HG03432 (cell line): ENCODE measurements around the gene HK2.
"Not testable (repeated sequence)": the region's sequence is repeated elsewhere in the genome, so short reads cannot be mapped to it uniquely, and the experiment has no call there.

Experiments used
- ATAC-seq: cut with Tn5 transposase; IDR thresholded peaks from one replicate; pipeline ENCODE4 v1.9.1; 2021; ENCODE audit warnings: mild to moderate bottlenecking, moderate library complexity; ENCODE audit not compliant: unreplicated experiment

HK2 gene

GRCh38 chr2:74834792-74835755, 1.1 kb downstream of the HK2 start:
- peak; percentile 53 for ATAC-seq

- ATAC-seq: no peak
Observed at GRCh38 chr2:74835831-74836674, 2.1 kb downstream of the HK2 start.

DNA sequence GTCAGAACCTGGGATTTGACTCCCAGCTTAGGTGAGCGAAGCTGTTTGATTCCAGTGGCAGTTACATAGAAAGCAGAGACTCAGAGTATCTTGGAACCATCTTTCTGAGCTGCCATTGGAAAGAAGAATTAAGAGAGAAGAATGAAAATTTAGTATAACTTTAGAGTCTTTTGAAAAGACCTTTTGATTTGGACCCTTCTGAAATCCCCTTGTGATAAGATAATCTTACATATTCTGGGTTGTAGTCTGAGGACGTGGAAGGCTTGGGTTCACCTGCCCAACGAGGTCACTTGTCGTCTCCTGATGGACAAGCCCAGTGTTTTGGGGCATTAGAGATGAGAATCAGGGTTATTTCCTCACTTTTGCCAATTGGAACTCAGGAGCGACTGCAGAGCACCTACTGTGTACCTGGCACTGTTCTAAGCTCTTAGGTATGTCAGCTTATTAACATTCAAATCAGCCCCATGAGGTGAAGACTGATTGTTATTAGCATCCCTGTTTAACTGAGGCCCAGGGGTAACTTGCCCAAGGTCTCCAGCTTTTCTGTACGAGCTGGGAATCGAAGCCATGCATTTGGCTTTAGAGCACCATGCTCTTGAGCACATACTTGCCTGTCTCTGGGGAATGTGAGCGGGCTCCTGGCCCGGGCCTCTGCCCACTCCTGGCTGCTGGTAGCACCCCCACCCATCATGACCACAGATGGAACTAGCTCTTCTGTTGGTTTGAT, 2.9 kb downstream of the HK2 start:
- no peak for ATAC-seq

- no peak for ATAC-seq
Observed at GRCh38 chr2:74841641-74842040, 7.7 kb downstream of the HK2 start.

- no peak for ATAC-seq
Observed at GRCh38 chr2:74843433-74843832, 9.5 kb downstream of the HK2 start.

- ATAC-seq: peak; percentile 93
Observed at GRCh38 chr2:74843899-74844298, 10.0 kb downstream of the HK2 start.

GRCh38 chr2:74844752-74845151, 10.8 kb downstream of the HK2 start:
- no peak for ATAC-seq

DNA sequence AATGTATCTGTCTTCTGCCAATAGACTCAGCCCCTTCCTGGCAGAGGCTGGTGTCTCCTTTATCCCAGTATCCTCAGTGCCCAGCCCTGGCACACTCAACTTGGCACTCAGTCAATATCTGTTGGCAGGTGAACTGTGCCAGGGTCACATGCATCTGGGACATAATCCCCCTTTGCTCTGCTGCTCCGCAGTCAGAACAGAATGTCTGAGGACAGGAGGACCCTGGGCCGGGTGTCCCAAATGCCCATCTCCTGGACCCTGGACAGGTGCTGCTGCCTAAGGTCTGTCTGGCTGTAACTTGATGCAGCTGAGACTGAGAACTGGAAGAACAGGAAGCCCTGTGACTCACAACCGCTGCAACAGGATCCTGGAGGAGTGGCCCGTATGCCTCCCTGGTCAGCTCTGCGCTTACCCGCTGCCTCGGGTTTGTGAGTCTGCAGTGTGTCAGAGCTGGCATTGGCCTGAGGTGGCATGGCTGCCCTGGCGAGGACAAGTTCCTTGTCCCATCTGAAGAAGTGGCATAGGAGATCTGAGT, 11.4 kb downstream of the HK2 start:
- ATAC-seq: no peak

DNA sequence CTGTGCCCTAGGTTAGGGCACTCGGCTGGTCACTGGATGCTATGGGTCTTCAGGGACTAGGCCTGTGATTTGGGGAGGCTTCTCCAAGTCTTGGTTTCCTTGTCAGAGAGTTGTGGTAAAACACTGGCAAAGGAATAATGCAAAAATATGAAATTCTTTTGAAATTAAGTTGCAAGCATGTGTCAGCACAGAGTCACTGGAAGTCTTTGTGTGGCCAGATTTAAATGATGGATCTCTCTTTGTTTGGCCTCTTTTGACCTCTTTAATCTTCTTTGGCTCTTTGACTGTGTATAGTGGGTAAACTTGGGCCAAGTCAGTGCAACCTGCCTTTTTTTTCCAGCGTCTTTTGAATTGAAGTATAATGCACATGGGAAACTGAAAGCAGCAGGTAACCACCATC, 12.1 kb downstream of the HK2 start:
- ATAC-seq: no peak

DNA sequence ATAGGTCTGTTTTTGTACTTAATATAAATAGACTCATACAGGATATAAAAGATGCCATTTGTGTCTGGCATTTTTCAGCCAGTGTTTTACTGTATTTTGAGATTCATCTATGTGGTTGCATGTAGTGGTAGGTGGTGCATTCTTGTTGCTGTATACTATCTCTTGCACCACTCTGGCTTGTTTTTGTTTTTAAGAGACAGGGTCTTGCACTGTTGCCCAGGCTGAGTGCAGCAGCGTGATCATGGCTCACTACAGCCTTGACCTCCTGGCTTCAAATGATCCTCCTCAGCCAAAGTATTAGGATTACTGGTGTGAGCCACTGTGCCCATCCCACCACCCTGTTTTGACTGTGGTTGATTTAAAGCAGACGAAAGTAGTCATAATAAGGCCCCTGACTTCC, 12.6 kb downstream of the HK2 start:
- ATAC-seq: no peak

GRCh38 chr2:74847070-74847858, 13.3 kb downstream of the HK2 start:
- ATAC-seq: no peak

DNA sequence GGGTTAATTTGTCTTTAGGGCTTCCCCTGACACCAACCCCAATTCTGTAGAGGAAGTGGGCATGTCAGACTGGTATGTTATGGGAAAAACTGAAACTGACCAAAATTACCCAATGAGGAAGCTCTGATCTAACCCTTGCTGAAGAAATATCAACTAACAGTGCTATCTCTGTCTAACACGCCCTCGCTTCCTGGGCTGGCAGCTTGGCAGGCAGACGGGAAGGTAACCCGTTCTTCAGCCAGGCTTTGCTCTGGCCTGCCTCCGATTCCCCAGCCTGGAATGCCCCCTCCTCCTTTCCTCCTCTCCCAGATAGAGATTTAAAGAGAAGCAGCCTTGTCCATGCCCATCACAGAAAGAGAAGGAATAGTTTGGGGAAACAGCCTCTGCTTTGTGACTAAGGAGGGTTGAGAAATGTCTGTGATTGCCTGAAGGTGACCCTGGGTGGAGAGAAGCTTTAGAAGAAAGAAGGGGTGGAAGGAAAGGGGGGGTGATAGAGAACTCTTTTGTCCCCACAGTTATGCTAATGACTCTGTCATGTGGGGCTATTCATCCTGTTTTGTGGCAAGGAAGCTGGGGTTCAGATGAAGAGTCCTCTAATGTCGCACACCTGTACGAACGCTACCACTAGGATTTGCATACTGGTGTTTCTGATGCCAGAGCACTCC, 15.4 kb downstream of the HK2 start:
- ATAC-seq: peak; percentile 77

DNA sequence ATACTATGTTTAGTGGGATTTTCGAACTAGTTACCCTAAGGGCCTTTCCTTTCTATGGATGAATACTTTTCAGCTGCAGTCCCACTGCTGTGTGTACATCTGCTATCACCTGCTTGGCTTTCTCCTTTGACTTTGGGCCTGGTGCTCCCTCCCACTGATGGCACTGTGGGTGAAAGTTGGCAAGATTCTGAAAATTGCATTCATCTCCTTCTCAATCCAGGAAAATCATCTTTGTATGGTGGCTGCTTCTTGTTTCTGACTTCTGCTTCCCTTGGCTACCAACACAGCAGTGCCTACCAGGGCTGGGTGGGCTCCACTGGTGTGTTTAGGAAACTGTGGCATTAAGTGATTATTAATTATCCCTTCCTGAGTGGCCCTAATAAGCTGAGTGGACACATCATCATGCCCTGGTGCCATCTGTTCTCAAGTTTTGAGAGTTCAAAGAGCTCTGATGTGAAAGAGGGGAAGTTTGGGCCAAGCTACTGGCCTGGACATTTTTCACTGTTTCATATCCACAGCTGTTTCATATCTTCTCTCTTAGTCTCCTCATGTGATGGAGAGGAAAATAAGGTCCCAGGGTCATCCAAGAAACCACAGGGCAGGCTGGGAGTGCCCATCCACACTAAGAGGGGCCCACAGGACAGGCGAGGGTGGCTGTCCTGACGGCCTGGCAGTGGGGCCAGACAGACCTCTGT, 16.7 kb downstream of the HK2 start:
- no peak for ATAC-seq

DNA sequence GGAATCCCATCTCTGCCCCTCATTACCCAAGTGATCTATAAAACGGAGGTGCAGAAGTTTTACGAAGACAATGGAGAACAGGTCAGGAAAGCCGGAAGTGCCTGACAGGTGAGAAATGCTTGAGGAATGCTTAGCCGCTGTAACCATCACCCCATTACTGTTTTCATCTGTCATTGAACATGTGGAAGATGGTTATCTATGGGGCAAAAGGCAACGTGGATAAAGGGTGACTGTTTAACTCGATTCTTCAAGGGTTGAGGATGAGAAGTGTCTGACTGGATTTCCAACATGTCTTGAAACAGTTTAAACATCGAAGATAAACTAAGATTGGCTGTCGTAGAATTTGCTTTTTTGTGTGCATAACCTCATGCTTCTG, 17.3 kb downstream of the HK2 start:
- ATAC-seq: no peak

DNA sequence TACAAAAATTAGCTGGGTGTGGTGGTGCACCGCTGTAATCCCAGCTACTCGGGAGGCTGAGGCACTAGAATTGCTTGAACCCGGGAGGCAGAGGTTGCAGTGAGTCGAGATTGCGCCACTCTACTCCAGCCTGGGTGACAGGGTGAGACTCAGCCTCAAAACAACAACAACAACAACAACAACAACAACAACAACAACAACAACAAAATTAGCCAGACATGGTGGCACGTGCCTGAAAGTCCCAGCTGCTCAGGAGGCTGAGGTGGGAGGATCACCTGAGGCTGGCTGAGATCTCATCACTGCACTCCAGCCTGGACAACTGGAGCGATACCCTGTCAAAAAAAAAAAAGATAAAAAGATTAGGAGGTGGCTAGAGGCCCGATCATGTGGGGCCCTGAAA, 19.4 kb downstream of the HK2 start:
- ATAC-seq: not testable (repeated sequence)

- ATAC-seq: no peak
Observed at GRCh38 chr2:74854401-74854800, 20.5 kb downstream of the HK2 start.

GRCh38 chr2:74855114-74855707, 21.3 kb downstream of the HK2 start:
- not testable (repeated sequence) for ATAC-seq

DNA sequence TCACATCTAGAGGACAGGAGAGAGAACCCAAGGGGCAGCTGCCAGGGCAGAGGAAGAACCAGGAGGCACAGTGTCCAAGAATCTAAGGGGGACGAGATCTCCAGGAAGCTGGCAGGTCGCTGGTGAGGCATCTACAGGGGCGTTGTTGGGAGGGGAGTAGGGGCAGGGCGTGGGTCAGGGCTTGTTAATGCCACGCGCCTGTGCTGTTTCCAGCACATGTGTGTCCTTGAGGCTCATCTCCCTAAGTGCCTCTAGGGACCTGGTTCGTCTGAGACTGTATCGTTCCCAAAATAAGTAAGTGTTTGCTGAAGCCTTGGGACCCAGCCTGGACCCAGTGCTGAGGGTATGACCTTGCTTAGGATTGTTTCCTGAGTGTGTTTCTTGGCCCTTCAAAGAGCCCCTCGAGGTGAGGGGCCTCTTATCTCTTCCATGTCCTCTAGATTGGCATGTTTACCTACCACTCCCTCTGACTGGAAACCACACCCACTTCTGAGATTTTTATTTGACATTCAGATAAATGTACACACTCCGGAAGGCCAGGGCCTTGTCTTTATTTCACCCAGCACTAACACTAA, 22.2 kb downstream of the HK2 start:
- ATAC-seq: no peak
